BLaER1 (cell line): ENCODE results near the gene NAGPA.
A peak's percentile ranks its signal among the peaks of the same experiment; 100 is the strongest.
"Not testable (repeated sequence)": the region's sequence is repeated elsewhere in the genome, so short reads cannot be mapped to it uniquely, and the experiment has no call there.

Source experiments
- H3K27ac ChIP-seq: shearing (Covaris generic); formaldehyde crosslinking; 2 replicates; pipeline ENCODE4 v1.8.1; 2022
- H3K27me3 ChIP-seq: shearing (Covaris generic); formaldehyde crosslinking; 2 replicates; pipeline ENCODE4 v1.8.1; 2022
- H3K36me3 ChIP-seq: shearing (Covaris generic); formaldehyde crosslinking; 2 replicates; pipeline ENCODE4 v1.8.1; 2022
- H3K4me1 ChIP-seq: shearing (Covaris generic); formaldehyde crosslinking; 2 replicates; pipeline ENCODE4 v1.8.1; 2022
- H3K4me2 ChIP-seq: shearing (Covaris generic); formaldehyde crosslinking; 2 replicates; pipeline ENCODE4 v1.8.1; 2022
- H3K4me3 ChIP-seq: shearing (Covaris generic); formaldehyde crosslinking; 2 replicates; pipeline ENCODE4 v1.8.1; 2022
- H3K9ac ChIP-seq: shearing (Covaris generic); formaldehyde crosslinking; 2 replicates; pipeline ENCODE4 v1.8.1; 2022
- H3K9me3 ChIP-seq: shearing (Covaris generic); formaldehyde crosslinking; 2 replicates; pipeline ENCODE4 v1.8.1; 2022
- H4K20me1 ChIP-seq: shearing (Covaris generic); formaldehyde crosslinking; 2 replicates; pipeline ENCODE4 v1.8.1; 2022
- Cebpa-rat ChIP-seq: shearing (Covaris generic); IDR thresholded peaks from 2 replicates; pipeline ENCODE4 v1.8.1; 2022

NAGPA gene

GRCh38 chr16:5033256-5034166, at the start of gene NAGPA:
Gene NAGPA (minus strand): TSS chr16:5033935. CDS start chr16:5033914, 21 bp downstream.
- peaks cover 18% of the 10 kb centered on the region for H3K36me3 ChIP-seq
- H3K9me3 ChIP-seq = no peaks in the 10 kb centered on the region
- peak within 1 kb of the TSS; percentile 77 for H3K27ac ChIP-seq
- peak within 1 kb of the TSS; percentile 80 for H3K9ac ChIP-seq
- H4K20me1 ChIP-seq = no peaks in the 10 kb centered on the region
- peak within 1 kb of the TSS; percentile 83 for H3K4me3 ChIP-seq
- peaks cover 24% of the 10 kb centered on the region for H3K4me1 ChIP-seq
- no peak for TF ChIP-seq Cebpa-rat
- H3K4me2 ChIP-seq = peak within 1 kb of the TSS; percentile 95
- no peaks in the 10 kb centered on the region for H3K27me3 ChIP-seq

- not testable (repeated sequence) for H3K27me3 ChIP-seq, H3K9me3 ChIP-seq, H3K4me3 ChIP-seq, H3K27ac ChIP-seq, H3K4me1 ChIP-seq, H4K20me1 ChIP-seq, H3K4me2 ChIP-seq, H3K9ac ChIP-seq
- H3K36me3 ChIP-seq = peaks cover 76% of the 10 kb centered on the region
These were observed 47.3 kb upstream of the NAGPA start for GRCh38 chr16:5080996-5081395.

DNA sequence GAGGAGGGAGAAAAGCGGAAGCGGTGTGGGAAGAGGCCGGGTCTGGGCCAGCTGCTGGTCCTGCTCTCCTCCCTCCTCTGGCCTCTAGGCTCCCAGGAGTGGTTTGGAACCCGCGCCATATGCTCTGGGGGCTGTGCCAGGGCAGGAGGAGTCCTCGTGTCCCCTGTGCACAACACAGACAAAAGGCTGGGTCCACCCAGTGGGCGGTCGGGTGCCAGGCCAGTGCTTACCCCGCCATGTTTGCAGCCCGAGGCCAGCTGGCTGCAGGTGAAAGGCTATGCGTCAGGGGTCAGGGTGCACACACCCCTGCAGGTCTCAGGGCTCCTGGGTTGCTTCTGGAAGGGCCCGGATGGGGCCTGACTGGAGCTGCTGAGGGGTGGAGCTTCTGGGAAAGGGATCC, 46.7 kb upstream of the NAGPA start:
- H3K4me1 ChIP-seq, H3K27me3 ChIP-seq, H4K20me1 ChIP-seq, H3K4me2 ChIP-seq, H3K9me3 ChIP-seq, H3K27ac ChIP-seq, H3K4me3 ChIP-seq, H3K9ac ChIP-seq: not testable (repeated sequence)
- peaks cover 77% of the 10 kb centered on the region for H3K36me3 ChIP-seq

DNA sequence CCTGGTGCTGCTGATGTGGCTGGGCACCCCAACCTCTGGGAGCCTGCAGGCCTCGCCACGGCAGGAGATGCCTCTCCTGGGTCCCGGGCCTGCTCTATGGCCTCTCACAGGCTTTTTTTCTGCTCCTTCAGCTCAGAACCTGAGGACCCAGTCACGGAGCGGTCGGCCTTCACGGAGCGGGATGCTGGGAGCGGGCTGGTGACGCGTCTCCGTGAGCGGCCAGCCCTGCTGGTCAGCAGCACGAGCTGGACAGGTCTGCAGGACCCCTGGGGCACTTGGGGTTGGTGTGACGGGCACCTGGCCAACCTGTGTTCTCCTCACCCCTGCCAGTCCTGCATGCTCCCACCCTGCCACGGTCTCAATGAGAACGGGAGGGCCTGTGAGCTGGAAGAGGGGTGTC, 44.9 kb upstream of the NAGPA start:
- H3K4me2 ChIP-seq = no peak overlapping the region
- H3K4me3 ChIP-seq = no peak overlapping the region
- H4K20me1 ChIP-seq = no peaks in the 10 kb centered on the region
- no peak for TF ChIP-seq Cebpa-rat
- H3K9me3 ChIP-seq = no peaks in the 10 kb centered on the region
- H3K27me3 ChIP-seq = no peaks in the 10 kb centered on the region
- no peak overlapping the region for H3K9ac ChIP-seq
- no peaks in the 10 kb centered on the region for H3K4me1 ChIP-seq
- no peak overlapping the region for H3K27ac ChIP-seq
- peaks cover 81% of the 10 kb centered on the region for H3K36me3 ChIP-seq

- no peaks in the 10 kb centered on the region for H4K20me1 ChIP-seq
- no peaks in the 10 kb centered on the region for H3K9me3 ChIP-seq
- TF ChIP-seq Cebpa-rat = no peak
- peaks cover 71% of the 10 kb centered on the region for H3K36me3 ChIP-seq
- no peak overlapping the region for H3K4me3 ChIP-seq
- no peaks in the 10 kb centered on the region for H3K27me3 ChIP-seq
- H3K9ac ChIP-seq = no peak overlapping the region
- H3K4me1 ChIP-seq = peaks cover 9% of the 10 kb centered on the region
- no peak overlapping the region for H3K4me2 ChIP-seq
- H3K27ac ChIP-seq = no peak overlapping the region
These were observed 43.6 kb upstream of the NAGPA start for GRCh38 chr16:5077304-5077703.

DNA sequence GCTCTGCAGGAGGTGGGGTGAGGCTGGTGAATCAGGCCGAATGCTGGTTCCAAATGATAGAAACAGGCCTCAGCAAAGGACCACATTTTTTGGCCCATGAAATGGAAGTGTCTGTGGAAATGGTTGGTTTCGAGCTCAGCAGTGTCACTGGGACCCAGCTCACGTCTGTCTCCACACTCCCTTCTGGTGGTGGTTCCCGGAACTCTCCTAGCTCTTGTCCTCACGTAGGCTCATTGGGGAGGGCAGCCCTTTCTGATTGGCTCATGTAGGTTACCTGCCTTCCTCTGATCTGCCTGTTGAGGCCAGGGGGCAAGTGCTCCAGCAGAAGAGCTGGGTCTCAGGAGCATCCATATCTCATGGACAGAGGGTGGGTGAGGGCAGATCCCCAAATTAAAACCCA, 41.9 kb upstream of the NAGPA start:
- H3K9me3 ChIP-seq = no peaks in the 10 kb centered on the region
- no peaks in the 10 kb centered on the region for H3K27me3 ChIP-seq
- H3K9ac ChIP-seq = no peak overlapping the region
- H3K36me3 ChIP-seq = peaks cover 60% of the 10 kb centered on the region
- no peak for TF ChIP-seq Cebpa-rat
- no peak overlapping the region for H3K4me2 ChIP-seq
- no peak overlapping the region for H3K4me3 ChIP-seq
- no peak overlapping the region for H3K27ac ChIP-seq
- peaks cover 22% of the 10 kb centered on the region for H3K4me1 ChIP-seq
- no peaks in the 10 kb centered on the region for H4K20me1 ChIP-seq

- H3K27me3 ChIP-seq, H3K4me2 ChIP-seq, H3K9me3 ChIP-seq, H4K20me1 ChIP-seq, H3K4me3 ChIP-seq, H3K9ac ChIP-seq, H3K27ac ChIP-seq: not testable (repeated sequence)
- peaks cover 24% of the 10 kb centered on the region for H3K4me1 ChIP-seq
- peaks cover 49% of the 10 kb centered on the region for H3K36me3 ChIP-seq
These were observed 40.0 kb upstream of the NAGPA start for GRCh38 chr16:5073771-5074170.

- H3K36me3 ChIP-seq = peaks cover 44% of the 10 kb centered on the region
- H3K4me2 ChIP-seq = no peak overlapping the region
- no peaks in the 10 kb centered on the region for H3K27me3 ChIP-seq
- no peaks in the 10 kb centered on the region for H3K9me3 ChIP-seq
- no peak for TF ChIP-seq Cebpa-rat
- no peak overlapping the region for H3K4me3 ChIP-seq
- no peaks in the 10 kb centered on the region for H4K20me1 ChIP-seq
- H3K27ac ChIP-seq = no peak overlapping the region
- H3K9ac ChIP-seq = no peak overlapping the region
- peaks cover 24% of the 10 kb centered on the region for H3K4me1 ChIP-seq
These were observed 39.5 kb upstream of the NAGPA start for GRCh38 chr16:5073279-5073629.

DNA sequence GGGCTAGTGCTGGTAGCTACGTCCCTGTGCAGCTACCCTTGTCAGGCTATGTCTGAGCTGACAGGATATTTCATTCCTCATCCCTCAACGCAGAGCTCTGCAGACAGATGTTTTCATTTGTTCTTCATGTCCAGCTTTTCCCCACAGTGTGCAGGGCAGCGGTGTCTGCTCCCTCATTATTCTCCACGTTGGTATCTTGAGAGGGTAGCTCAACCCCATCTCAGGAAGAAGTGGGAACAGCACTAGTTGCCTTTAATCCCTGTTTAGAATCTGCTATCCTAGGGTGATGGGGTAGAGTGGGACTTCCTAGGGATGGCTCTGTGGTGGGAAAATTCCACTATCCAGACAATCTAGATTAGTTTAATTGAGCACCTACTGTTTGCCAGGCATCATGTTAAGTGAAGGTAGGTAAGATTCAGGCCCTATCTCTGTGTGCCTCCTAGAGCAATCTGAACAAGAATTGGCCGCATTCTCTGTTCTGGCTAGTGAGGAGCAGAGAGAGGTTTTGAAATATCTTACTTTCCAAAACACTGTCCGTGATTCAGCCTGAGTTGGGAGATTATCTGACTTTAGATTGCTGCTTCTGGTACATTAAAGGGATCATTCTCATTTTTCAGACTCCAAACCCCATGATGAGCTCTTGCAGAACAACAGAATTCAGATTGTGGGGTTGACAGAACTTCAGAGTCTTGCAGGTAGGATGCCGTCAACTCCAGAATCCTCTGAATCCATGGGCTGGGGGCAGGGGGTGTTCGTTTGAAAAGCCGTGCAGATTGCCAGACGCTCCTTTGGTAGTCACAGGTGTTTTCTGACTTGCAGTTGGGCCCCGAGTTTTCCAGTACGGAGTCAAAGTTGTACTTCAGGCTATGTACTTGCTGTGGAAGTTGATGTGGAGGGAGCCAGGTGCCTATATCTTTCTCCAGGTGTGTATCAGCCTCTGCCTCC, 38.9 kb upstream of the NAGPA start:
- peak overlapping the region; percentile 84 for H3K27ac ChIP-seq
- H4K20me1 ChIP-seq = no peaks in the 10 kb centered on the region

More for the DNA sequence above, 38.9 kb upstream of the NAGPA start:
- Histone ChIP-seq H3K27me3 (no peaks in the 10 kb centered on the region), H3K4me2 (peak overlapping the region; percentile 83), H3K36me3 (peaks cover 40% of the 10 kb centered on the region), H3K4me1 (peaks cover 24% of the 10 kb centered on the region), H3K9ac (peak overlapping the region; percentile 86), H3K4me3 (peak overlapping the region; percentile 76), H3K9me3 (no peaks in the 10 kb centered on the region)
- no peak for TF ChIP-seq Cebpa-rat
